ENCODE data around the gene FAM9B.

Gene FAM9B

DNA sequence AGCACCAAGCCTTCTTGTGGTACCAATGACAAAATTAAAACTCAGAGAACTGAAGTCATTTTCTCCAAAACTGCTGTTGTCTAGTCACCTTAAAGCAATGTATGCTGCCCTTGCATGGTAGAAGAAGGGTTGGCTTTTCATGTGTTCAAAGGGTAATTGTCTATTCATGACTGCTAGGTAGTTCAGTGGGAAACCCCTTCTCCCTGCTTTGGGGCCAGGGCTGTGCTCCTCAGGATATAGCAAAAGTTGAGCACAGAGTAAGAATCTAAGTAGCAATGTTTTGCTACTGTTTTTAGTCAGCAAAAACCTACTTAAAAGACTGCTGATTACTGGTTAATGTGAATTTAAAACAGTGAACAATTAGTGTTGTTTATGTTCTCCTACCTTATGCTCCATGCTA, 30.8 kb upstream of the FAM9B start:
- Histone ChIP-seq H3K27ac (ENCODE audit: low read length) (no peak overlapping the region), H2AFZ (ENCODE audit: low read length) (no peak overlapping the region), H3K79me2 (ENCODE audit: low read length) (no peaks in the 10 kb centered on the region), H3K9me3 (replicated peaks; ENCODE audit: insufficient read depth, low read length) (no peaks in the 10 kb centered on the region), H3K36me3 (replicated peaks; ENCODE audit: insufficient read depth, low read length) (no peaks in the 10 kb centered on the region), H4K20me1 (ENCODE audit: insufficient read depth, low read length) (no peaks in the 10 kb centered on the region), H3K4me3 (ENCODE audit: low read length) (no peak overlapping the region), H3F3A (ENCODE audit: insufficient read depth, low read length) (no peaks in the 10 kb centered on the region), H3K27me3 (replicated peaks; ENCODE audit: insufficient read depth, low read length) (no peaks in the 10 kb centered on the region), H3K4me1 (ENCODE audit: low read length) (no peaks in the 10 kb centered on the region), H3K9me2 (replicated peaks; ENCODE audit: insufficient read depth, low read length) (no peaks in the 10 kb centered on the region), H3K4me2 (ENCODE audit: low read depth, low read length) (no peak overlapping the region), H3K9ac (ENCODE audit: low read length) (no peak overlapping the region)
- TF ChIP-seq, protein P1, sequence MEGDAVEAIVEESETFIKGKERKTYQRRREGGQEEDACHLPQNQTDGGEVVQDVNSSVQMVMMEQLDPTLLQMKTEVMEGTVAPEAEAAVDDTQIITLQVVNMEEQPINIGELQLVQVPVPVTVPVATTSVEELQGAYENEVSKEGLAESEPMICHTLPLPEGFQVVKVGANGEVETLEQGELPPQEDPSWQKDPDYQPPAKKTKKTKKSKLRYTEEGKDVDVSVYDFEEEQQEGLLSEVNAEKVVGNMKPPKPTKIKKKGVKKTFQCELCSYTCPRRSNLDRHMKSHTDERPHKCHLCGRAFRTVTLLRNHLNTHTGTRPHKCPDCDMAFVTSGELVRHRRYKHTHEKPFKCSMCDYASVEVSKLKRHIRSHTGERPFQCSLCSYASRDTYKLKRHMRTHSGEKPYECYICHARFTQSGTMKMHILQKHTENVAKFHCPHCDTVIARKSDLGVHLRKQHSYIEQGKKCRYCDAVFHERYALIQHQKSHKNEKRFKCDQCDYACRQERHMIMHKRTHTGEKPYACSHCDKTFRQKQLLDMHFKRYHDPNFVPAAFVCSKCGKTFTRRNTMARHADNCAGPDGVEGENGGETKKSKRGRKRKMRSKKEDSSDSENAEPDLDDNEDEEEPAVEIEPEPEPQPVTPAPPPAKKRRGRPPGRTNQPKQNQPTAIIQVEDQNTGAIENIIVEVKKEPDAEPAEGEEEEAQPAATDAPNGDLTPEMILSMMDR (IDR thresholded peaks at IDR 0.05; ENCODE audit: low read length): no peak
- TF ChIP-seq EZH2phosphoT487 (IDR thresholded peaks at IDR 0.05; ENCODE audit: low read length): no peak
- TF ChIP-seq EZH2 (optimal IDR thresholded peaks at IDR 0.05; ENCODE audit: low read depth, low read length): no peak
- DNase-seq: no peak

GRCh38 chrX:9062641-9063040, 28.7 kb upstream of the FAM9B start:
- TF ChIP-seq EZH2 (optimal IDR thresholded peaks at IDR 0.05; ENCODE audit: low read depth, low read length) (no peak), EZH2phosphoT487 (IDR thresholded peaks at IDR 0.05; ENCODE audit: low read length) (no peak)
- TF ChIP-seq, protein P1 (IDR thresholded peaks at IDR 0.05; ENCODE audit: low read length): no peak
- no peaks in the 10 kb centered on the region for H3F3A ChIP-seq (ENCODE audit: insufficient read depth, low read length)
- no peaks in the 10 kb centered on the region for H3K4me1 ChIP-seq (ENCODE audit: low read length)
- H3K9me3 ChIP-seq (replicated peaks; ENCODE audit: insufficient read depth, low read length): no peaks in the 10 kb centered on the region
- H3K27ac ChIP-seq (ENCODE audit: low read length): no peak overlapping the region
- no peak overlapping the region for H3K4me2 ChIP-seq (ENCODE audit: low read depth, low read length)
- no peak overlapping the region for H3K4me3 ChIP-seq (ENCODE audit: low read length)
- H3K27me3 ChIP-seq (replicated peaks; ENCODE audit: insufficient read depth, low read length): no peaks in the 10 kb centered on the region
- no peaks in the 10 kb centered on the region for H4K20me1 ChIP-seq (ENCODE audit: insufficient read depth, low read length)
- DNase-seq: no peak
- no peak overlapping the region for H2AFZ ChIP-seq (ENCODE audit: low read length)
- no peaks in the 10 kb centered on the region for H3K79me2 ChIP-seq (ENCODE audit: low read length)
- H3K9ac ChIP-seq (ENCODE audit: low read length): no peak overlapping the region
- H3K36me3 ChIP-seq (replicated peaks; ENCODE audit: insufficient read depth, low read length): no peaks in the 10 kb centered on the region
- H3K9me2 ChIP-seq (replicated peaks; ENCODE audit: insufficient read depth, low read length): no peaks in the 10 kb centered on the region

DNA sequence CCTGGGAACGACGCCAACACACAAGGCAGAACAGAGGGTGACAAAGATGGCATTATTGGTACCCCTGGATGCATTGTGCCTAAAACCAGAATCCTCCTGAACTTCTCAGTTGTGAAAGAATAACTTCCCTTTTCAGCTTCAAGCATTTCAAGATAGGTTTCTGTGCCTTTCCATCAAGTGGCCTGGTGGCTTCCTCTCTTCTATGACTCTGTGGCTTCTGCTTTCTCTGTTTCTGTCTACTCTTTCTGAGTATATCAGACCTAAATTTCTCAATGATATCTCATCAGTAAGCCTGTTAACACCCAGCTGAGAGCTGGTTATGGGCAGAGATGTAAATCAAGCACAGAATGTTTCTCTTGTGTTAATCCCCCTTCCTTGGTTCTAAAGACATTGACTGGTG, 21.4 kb upstream of the FAM9B start:
- H3K36me3 ChIP-seq (replicated peaks; ENCODE audit: insufficient read depth, low read length): no peaks in the 10 kb centered on the region
- TF ChIP-seq EZH2 (optimal IDR thresholded peaks at IDR 0.05; ENCODE audit: low read depth, low read length) (no peak), EZH2phosphoT487 (IDR thresholded peaks at IDR 0.05; ENCODE audit: low read length) (no peak)
- TF ChIP-seq, protein P1 (IDR thresholded peaks at IDR 0.05; ENCODE audit: low read length): no peak
- no peaks in the 10 kb centered on the region for H3K27me3 ChIP-seq (replicated peaks; ENCODE audit: insufficient read depth, low read length)
- no peaks in the 10 kb centered on the region for H4K20me1 ChIP-seq (ENCODE audit: insufficient read depth, low read length)
- H3K4me2 ChIP-seq (ENCODE audit: low read depth, low read length): no peak overlapping the region
- H3K79me2 ChIP-seq (ENCODE audit: low read length): no peaks in the 10 kb centered on the region
- H3K9me2 ChIP-seq (replicated peaks; ENCODE audit: insufficient read depth, low read length): no peaks in the 10 kb centered on the region
- 0 out of 2 replicates have a peak, but pooled peaks cover 3% of the 10 kb centered on the region for H3K4me1 ChIP-seq (ENCODE audit: low read length)
- DNase-seq: no peak
- H3K9me3 ChIP-seq (replicated peaks; ENCODE audit: insufficient read depth, low read length): no peaks in the 10 kb centered on the region
- H3K4me3 ChIP-seq (ENCODE audit: low read length): no peak overlapping the region
- H2AFZ ChIP-seq (ENCODE audit: low read length): no peak overlapping the region
- H3F3A ChIP-seq (ENCODE audit: insufficient read depth, low read length): no peaks in the 10 kb centered on the region
- H3K9ac ChIP-seq (ENCODE audit: low read length): no peak overlapping the region
- no peak overlapping the region for H3K27ac ChIP-seq (ENCODE audit: low read length)
